Activated T-cell treated with anti-CD3 and anti-CD28 coated beads, Interleukin-2, amount 50 U/mL, for 24 hours (primary cell): ENCODE data around the gene FTO.

Experiments used
- DNase-seq: peaks from one replicate; pipeline ENCODE4 v3.0.0-alpha.2; 2020
- H3K27ac Mint-ChIP-seq: 2 replicates; pipeline ENCODE4 v1.8.0; 2020; ENCODE audit warnings: mild to moderate bottlenecking, mixed read lengths
- H3K27me3 Mint-ChIP-seq: 2 replicates; pipeline ENCODE4 v1.8.0; 2020; ENCODE audit warnings: mixed read lengths
- H3K36me3 Mint-ChIP-seq: 2 replicates; pipeline ENCODE4 v1.8.0; 2020; ENCODE audit warnings: low read depth, mixed read lengths
- H3K4me1 Mint-ChIP-seq: 2 replicates; pipeline ENCODE4 v1.8.0; 2020; ENCODE audit warnings: low read depth, mixed read lengths
- H3K4me3 Mint-ChIP-seq: 2 replicates; pipeline ENCODE4 v1.8.0; 2020; ENCODE audit warnings: mild to moderate bottlenecking, moderate library complexity, mixed read lengths
- H3K9me3 Mint-ChIP-seq: 2 replicates; pipeline ENCODE4 v1.8.0; 2020; ENCODE audit warnings: mixed read lengths

Gene FTO

DNA sequence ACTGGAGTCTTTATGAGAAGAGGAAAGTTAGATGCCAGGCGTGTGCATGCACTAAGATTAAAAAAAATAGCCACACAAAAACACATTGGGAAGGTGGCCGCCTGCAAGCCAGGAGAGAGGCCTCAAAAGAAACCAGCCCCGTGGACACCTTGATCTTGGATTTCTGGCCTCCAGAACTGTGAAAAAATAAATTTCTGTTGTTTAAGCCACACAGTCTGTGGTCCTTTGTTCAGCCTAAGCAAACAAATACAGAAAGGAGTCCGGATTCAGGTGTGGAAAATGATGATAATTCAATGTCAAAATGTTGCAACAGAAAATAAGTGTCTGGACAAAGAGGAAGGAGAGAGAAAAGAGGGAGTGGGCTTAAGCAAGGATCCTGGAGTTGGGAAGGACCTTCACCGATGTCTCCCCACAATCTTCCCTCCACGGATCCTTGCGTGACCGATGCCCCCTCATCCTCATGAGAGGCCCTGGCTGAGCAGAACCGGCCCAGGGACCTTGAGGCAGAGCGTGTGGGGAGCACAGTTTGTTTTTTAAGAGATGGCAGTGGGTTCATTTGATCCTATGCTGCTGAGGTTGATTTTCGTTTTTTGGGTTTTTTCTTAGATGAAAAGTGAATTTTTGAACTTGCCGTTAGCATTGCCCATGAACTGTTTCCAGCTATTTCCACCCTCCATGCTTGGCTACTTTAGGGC, 449.4 kb downstream of the FTO start:
- H3K27ac Mint-ChIP-seq = no peak overlapping the region
- peaks cover 7% of the 10 kb centered on the region for H3K27me3 Mint-ChIP-seq
- no peaks in the 10 kb centered on the region for H3K36me3 Mint-ChIP-seq
- DNase-seq = no peak
- no peak overlapping the region for H3K4me3 Mint-ChIP-seq
- H3K4me1 Mint-ChIP-seq = no peaks in the 10 kb centered on the region
- no peaks in the 10 kb centered on the region for H3K9me3 Mint-ChIP-seq

DNA sequence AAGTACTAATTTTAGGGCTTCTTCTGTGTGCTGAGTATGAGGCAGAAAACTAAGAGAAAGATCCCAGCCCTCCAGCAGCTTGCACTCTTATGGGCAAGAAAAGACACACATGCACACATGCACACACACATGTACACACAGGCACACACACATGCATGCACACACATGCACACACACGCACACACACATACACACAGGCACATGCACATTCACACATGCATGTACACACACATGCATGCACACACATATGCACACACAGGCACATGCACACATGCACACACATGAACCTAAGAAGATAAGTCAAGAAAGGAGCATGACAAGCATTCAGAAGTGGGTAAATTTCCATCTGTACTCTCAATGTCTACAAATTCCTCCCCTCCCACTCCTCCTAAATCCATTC, 452.4 kb downstream of the FTO start:
- H3K4me3 Mint-ChIP-seq = no peak overlapping the region
- H3K27ac Mint-ChIP-seq = no peak overlapping the region
- DNase-seq = no peak
- no peaks in the 10 kb centered on the region for H3K4me1 Mint-ChIP-seq
- H3K27me3 Mint-ChIP-seq = peaks cover 7% of the 10 kb centered on the region
- H3K9me3 Mint-ChIP-seq = no peaks in the 10 kb centered on the region
- no peaks in the 10 kb centered on the region for H3K36me3 Mint-ChIP-seq

DNA sequence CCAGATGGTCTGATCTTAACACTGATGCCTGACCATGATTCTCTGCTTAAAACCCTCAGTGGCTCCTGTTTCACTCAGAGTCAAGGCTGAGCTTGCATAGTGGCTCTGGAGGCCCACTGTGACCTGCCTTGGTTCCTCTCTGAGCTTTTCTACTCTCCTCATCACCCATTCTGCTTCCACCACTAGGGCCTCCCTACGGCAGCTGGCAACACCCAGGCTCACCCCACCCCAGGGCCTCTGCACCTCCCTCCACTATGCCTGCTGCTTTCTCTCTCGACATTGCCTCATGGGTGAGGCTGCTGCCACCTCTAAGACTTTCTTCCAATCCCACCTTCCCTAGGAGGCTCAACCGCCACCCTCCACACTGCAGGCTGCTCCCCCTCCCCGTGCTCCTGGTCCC, 455.0 kb downstream of the FTO start:
- H3K27me3 Mint-ChIP-seq = peaks cover 8% of the 10 kb centered on the region
- H3K27ac Mint-ChIP-seq = no peak overlapping the region
- no peak for DNase-seq
- H3K36me3 Mint-ChIP-seq = no peaks in the 10 kb centered on the region
- no peak overlapping the region for H3K4me3 Mint-ChIP-seq
- no peaks in the 10 kb centered on the region for H3K4me1 Mint-ChIP-seq
- H3K9me3 Mint-ChIP-seq = no peaks in the 10 kb centered on the region

DNA sequence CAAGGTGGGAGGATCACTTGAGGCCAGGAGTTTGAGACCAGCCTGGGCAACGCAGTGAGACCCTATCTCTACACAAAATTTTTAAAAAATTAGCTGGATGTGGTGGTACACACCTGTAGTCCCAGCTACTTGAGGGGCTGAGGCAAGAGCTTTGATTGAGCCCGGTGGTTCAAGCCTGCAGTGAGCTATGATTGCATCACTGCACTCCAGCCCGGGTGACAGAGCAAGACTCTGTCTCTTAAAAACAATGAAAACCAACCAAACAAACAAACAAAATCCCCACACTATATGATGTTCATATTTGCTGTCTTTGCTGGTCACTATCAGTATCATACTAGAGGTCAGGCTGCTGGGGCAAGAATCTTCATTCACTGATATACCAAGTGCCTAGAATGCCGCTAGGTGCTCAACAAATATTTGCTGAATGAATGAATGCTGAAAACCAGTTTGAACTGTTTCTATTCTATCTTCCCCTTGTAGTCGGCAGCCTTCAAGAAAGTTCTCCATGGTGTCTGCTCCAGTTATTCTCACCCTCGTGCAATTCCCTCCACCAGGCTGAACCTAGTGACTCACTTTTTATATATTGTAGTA, 455.6 kb downstream of the FTO start:
- Mint-ChIP-seq H3K27ac (no peak overlapping the region), H3K9me3 (no peaks in the 10 kb centered on the region), H3K4me3 (no peak overlapping the region), H3K4me1 (no peaks in the 10 kb centered on the region), H3K27me3 (peaks cover 8% of the 10 kb centered on the region), H3K36me3 (no peaks in the 10 kb centered on the region)
- DNase-seq = no peak

DNA sequence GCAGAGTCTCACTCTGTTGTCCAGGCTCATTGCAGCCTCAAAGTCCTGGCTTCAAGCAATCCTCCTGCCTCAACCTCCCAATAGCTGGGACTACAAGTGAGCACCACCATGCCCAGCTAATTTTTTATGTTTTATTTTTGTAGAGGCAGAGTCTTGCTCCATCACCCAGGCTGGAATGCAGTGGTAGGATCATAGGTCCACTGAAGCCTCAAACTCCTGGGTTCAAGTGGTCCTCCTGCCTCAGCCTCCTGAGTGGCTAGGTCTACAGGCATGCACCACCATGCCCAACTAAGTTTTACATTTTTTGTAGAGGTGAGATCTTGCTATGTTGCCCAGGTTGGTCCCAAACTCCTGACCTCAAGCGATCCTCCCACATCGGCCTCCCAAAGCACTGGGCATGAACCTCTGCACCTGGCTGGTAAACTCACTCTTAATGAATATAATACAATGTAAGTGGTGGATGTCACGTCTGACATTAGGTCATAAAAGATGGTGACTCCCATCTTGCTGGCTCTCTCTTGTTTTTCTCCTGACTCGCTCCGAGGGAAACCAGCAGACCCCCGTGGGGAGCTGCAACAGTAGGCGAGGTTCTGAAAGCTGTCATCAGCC, 456.4 kb downstream of the FTO start:
- Mint-ChIP-seq H3K27me3 (peaks cover 8% of the 10 kb centered on the region), H3K4me1 (no peaks in the 10 kb centered on the region), H3K9me3 (no peaks in the 10 kb centered on the region), H3K4me3 (no peak overlapping the region), H3K36me3 (no peaks in the 10 kb centered on the region), H3K27ac (no peak overlapping the region)
- DNase-seq = no peak

DNA sequence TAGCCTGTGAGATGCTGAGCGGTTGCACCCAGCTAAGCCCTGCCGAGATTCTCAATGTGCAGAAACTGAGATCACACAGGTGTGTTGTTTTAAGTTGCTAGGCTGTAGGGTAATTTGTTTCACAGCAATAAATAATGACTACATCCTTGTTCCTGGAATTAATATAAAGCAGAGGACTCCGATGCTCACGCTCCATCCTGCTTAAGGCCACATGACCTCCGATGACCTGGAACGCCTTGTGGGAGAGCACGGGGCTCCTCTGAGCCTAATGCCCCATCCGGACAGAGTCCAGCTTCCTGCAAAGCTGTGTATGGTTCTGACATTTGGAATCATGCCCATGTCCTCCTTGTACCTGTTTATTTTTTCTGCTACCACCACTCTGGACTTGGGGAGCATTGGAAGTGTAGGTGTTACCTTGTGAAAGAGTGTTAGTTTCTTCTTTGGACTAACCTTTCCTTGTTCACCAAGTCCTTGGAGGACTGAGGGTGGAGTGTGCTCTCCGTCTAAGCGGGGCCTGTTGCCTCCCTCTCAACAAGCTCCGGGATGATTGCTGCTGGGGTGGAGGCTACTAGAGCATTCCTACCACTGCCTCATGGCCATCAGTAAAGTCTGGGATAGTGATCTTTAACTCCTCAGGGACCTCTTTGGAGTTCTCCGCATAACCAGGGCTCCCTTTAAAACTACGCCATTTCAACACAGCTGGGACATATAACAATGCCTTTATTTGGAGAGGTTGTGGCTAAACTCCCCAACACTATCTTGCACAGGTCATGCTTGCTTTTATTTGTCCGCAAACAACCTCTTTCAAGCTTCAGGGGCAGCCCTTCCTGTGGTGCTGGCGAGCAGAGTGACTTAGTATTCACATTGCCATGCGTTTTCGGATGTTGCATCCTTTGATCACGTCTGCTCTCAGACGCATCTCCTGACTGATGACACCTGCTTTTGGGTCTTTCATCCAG, 457.3 kb downstream of the FTO start:
- Mint-ChIP-seq H3K4me1 (no peaks in the 10 kb centered on the region), H3K9me3 (no peaks in the 10 kb centered on the region), H3K27ac (no peak overlapping the region), H3K36me3 (no peaks in the 10 kb centered on the region), H3K4me3 (no peak overlapping the region), H3K27me3 (peaks cover 8% of the 10 kb centered on the region)
- DNase-seq = no peak

DNA sequence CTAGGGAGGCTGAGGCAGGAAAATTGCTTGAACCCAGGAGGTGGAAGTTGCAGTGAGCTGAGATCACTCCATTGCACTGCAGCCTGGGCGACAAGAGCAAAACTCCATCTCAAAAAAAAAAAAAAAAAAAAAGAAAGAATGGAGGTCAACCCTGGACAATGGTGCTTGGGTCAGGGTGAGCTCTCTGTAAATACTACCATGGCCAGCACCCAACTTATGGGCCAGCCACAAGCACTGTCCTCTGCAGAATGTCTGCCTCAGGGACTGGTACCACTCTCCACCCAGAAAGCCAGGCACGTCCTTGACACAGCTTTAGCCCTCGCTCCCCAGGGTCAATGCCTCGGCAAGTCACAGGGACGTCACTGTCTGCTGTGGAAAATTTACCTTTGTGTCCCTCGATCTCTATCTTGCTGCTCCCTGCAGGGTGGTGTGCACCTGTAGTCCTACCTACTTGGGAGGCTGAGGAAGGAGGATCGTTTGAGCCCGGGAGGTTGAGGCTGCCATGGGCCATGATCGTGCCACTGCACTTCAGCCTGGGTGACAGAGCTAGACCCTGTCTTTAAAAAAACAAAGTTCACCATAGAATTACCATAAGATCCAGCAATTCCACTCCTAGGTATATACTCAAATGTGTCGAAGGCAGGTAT, 459.4 kb downstream of the FTO start:
- H3K4me3 Mint-ChIP-seq = no peak overlapping the region
- H3K36me3 Mint-ChIP-seq = no peaks in the 10 kb centered on the region
- no peak overlapping the region for H3K27ac Mint-ChIP-seq
- H3K9me3 Mint-ChIP-seq = no peaks in the 10 kb centered on the region
- peaks cover 8% of the 10 kb centered on the region for H3K27me3 Mint-ChIP-seq
- no peaks in the 10 kb centered on the region for H3K4me1 Mint-ChIP-seq
- no peak for DNase-seq

DNA sequence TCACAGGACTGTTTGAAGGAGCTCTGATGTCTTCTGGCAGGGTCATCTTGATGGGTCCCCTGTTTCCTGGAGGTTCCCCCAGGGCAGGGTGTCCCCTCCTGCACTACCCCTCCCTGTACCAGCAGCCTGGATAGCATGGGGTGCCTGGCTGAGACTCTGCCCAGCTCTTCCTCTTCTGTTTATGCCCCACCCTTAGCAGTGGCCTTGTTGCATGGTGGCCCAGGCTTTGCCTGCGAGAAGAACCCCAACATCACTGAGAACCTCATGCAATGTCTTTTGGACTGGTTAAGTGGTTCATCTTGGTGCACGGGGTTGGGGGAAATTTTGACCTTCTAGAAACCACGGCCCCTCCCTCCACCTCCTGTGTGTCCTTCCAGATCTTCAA, 460.8 kb downstream of the FTO start:
- Mint-ChIP-seq H3K36me3 (no peaks in the 10 kb centered on the region), H3K27me3 (peaks cover 8% of the 10 kb centered on the region), H3K27ac (no peak overlapping the region), H3K9me3 (no peaks in the 10 kb centered on the region), H3K4me1 (no peaks in the 10 kb centered on the region), H3K4me3 (no peak overlapping the region)
- no peak for DNase-seq

DNA sequence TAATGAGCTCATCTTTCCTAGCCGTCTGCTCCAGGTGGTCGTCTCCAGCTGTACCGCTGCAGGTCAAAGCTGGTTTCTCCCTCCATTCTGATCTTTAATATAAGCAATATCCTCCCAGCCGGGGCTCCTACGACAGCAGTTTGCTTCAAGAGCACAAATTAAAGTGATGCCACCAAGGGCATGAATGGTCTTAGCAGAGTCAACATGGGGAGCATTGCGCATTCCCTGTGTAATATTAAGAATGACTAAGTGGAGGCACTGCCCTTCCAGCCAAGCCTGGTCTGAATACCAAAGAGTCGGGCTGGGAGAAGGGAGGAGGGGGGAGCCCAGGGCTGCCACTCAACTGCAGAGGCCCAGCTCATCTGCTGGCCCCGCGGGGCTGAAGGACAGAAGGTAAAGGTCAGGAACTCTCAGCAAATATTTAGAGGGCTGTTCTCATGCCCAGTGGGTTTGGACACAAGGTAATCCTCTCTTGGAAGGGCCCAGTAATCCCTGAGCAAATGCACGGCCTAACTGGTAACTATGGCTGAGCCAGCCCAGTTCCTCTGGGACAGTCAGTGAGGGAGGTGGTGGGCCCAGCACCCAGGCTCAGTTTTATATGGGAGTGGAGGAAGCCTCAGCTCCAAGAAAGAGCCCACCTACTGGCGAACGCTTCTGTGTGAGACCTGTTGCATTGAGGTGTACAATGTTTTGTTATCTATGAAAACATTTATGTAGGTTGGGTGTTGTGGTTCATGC, 461.4 kb downstream of the FTO start:
- Mint-ChIP-seq H3K4me1 (no peaks in the 10 kb centered on the region), H3K36me3 (no peaks in the 10 kb centered on the region), H3K27ac (no peak overlapping the region), H3K9me3 (no peaks in the 10 kb centered on the region), H3K4me3 (no peak overlapping the region), H3K27me3 (peaks cover 8% of the 10 kb centered on the region)
- no peak for DNase-seq

DNA sequence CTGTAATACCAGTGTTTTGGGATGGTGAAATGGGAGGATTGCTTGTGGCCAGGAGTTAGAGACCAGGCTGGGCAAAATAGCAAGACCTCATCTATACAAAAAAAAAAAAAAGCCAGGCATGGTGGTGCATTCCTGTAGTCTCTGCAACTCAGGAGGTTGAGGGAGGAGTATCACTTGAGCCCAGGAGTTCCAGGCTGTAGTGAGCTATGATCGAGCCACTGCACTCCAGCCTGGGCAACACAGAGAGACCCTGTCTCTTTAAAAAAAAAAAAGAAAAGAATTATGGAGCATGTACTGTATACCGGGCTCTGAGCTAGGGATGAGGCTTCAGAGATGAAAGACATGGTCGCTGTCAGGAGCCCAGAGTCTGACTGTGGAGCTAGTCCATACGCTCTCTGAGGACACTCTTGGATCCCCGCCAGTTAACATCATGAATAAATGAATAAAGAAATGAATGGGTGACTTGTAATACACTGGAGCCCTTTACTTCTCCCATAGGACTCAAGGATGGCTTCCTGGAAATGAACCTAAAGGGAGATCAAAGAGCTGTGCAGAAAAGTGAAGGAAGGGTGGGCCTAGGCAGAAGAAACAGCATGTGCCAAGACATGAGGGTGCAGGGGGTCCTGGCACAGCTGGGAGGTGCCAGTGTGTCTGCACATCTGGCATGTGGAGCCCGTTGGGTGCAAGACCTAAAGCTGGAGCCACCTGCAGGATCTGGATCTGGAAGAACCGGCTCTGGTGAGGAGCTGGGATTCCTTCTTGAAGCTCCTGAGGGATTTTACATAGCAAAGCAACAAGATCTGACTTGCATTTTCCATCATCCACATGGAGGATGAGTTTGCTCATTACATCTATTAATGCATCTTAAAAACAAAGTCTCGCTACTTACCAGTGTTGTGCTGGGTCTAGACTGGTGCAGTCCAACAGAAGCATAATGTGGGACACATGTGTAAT, 462.2 kb downstream of the FTO start:
- no peaks in the 10 kb centered on the region for H3K4me1 Mint-ChIP-seq
- H3K9me3 Mint-ChIP-seq = no peaks in the 10 kb centered on the region
- peaks cover 14% of the 10 kb centered on the region for H3K27me3 Mint-ChIP-seq
- H3K4me3 Mint-ChIP-seq = no peak overlapping the region
- H3K27ac Mint-ChIP-seq = no peak overlapping the region
- no peaks in the 10 kb centered on the region for H3K36me3 Mint-ChIP-seq
- DNase-seq = no peak

DNA sequence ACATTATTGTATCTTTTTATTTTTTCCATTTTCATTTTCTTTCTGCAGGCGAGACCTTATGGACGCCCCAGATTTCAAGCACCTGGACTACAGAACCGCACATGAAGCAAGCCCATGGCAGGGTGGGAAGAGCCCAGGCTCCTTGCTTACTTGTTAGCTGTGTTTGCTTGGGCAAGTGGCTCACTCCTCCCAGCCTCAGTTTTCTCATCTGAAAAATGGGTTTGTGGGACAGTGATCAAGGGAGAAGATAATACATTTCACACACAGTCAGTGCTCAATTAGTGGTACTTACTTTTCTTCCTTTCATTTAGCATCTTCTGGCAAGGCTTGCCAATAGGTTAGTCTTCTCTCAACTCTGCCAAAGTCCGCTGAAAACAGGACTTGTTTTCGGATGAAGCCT, 465.2 kb downstream of the FTO start:
- no peak overlapping the region for H3K27ac Mint-ChIP-seq
- DNase-seq = no peak
- no peaks in the 10 kb centered on the region for H3K36me3 Mint-ChIP-seq
- H3K27me3 Mint-ChIP-seq = peaks cover 25% of the 10 kb centered on the region
- no peaks in the 10 kb centered on the region for H3K9me3 Mint-ChIP-seq
- no peaks in the 10 kb centered on the region for H3K4me1 Mint-ChIP-seq
- H3K4me3 Mint-ChIP-seq = no peak overlapping the region

DNA sequence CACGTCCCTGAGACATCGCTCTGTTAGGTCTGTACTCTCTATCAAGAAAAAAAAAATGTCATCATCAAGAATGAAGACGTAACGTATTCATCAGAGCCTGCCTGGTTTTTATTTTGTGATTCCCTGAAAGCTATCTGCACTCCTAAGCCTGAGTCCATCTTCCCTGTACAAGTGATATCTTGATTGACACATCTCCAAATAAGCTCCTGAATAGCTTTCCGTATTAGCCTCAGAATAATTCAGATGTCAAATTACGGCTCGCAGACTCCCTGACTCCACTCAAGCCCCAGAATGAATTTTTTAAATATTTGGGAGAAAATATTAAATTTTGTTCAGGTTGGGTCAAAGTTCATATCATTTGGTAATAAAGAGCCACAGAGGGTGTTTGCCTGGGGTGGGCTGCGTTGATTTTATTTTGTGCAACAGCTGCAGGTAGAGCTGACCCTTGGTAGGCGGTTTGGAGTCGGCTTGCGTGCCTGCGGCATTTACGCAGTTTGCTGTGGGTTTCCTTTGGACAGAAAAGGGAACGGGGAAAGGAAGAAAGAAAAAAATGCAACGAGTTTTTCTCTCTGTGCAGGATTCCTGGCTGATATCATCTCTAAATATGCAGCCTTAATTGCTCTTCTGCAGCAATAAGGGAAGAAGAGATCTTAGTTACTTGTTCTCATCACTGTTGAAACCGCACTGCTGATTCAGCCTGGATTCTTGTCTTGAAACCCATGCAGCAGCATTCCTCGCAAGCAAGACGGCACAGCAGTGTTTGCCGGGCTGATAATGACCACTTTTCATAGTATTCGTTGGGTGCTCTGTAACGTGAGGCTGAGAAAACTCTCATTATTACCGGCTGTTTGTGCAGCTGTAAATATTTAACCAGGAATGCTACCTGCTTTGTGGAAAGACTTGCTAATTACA, 467.9 kb downstream of the FTO start:
- H3K9me3 Mint-ChIP-seq = no peaks in the 10 kb centered on the region
- peaks cover 42% of the 10 kb centered on the region for H3K27me3 Mint-ChIP-seq
- no peak overlapping the region for H3K27ac Mint-ChIP-seq
- H3K36me3 Mint-ChIP-seq = no peaks in the 10 kb centered on the region
- H3K4me1 Mint-ChIP-seq = no peaks in the 10 kb centered on the region
- DNase-seq = no peak
- no peak overlapping the region for H3K4me3 Mint-ChIP-seq
